Ovary (tissue), 3 donors: ENCODE data around the gene MYO9B.

ENCODE experiments used
- EP300 ChIP-seq: sonication (generic); formaldehyde crosslinking; IDR thresholded peaks from one replicate; pipeline ENCODE4 v1.6.1; 2017; ENCODE audit warnings: antibody characterized with exemption
- POLR2A ChIP-seq: fragments of 450-650 bp; IDR thresholded peaks from one replicate; pipeline ENCODE4 v1.6.1; 2017; ENCODE audit warnings: antibody characterized with exemption, mild to moderate bottlenecking, moderate library complexity
- TF ChIP-seq, protein P1 (sequence below), 3 donors: fragments of 450-650 bp in 2 of 3; fragments of 200-600 bp in 1 of 3; IDR thresholded peaks; one replicate each; pipeline versions ENCODE4 v1.5.1 to v1.8.0; 2016 to 2022; ENCODE audit warnings: antibody characterized with exemption in 3 of 3, mild to moderate bottlenecking in 1 of 3
- donor health status: DM: no; HTN: no; CAD: no.

DNA sequence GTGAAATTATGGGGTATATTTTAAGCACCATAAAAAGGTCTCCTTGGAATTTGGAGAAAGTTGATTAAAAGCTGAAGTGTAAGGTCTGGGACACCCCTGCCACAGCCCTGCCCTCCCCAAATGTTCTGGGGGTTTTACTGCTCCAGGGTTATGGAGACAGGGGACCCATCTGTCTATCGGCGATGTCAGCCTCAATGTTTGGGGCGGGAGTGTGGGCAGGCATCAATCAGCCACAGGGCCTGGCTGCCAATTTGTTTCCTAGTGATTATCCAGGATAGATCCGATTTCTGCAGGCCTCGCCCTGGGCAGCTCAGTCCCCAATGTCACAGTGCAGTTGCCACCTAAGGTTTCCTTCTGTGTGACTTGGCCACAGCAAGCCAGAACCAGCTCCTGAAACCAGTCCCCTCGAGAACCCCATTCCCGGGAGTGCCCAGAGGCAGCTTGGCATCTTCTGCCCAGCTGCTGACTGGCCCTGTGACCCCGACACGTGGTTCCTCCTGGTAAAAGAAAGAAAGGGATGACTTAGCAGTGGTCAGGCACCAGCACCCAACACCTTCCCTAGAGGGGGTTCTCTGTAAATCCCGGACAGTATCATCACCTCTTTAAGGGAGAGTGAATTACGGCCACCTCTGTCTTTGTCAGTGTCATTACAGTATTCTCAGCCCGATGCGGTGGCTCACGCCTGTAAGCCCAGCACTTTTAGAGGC, 41.6 kb downstream of the MYO9B start:
- TF ChIP-seq POLR2A (no peak), EP300 (no peak)
- TF ChIP-seq, protein P1, sequence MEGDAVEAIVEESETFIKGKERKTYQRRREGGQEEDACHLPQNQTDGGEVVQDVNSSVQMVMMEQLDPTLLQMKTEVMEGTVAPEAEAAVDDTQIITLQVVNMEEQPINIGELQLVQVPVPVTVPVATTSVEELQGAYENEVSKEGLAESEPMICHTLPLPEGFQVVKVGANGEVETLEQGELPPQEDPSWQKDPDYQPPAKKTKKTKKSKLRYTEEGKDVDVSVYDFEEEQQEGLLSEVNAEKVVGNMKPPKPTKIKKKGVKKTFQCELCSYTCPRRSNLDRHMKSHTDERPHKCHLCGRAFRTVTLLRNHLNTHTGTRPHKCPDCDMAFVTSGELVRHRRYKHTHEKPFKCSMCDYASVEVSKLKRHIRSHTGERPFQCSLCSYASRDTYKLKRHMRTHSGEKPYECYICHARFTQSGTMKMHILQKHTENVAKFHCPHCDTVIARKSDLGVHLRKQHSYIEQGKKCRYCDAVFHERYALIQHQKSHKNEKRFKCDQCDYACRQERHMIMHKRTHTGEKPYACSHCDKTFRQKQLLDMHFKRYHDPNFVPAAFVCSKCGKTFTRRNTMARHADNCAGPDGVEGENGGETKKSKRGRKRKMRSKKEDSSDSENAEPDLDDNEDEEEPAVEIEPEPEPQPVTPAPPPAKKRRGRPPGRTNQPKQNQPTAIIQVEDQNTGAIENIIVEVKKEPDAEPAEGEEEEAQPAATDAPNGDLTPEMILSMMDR (IDR thresholded peaks at IDR 0.05) = no peak
